ENCODE data around the gene TMEM143.
A peak's percentile ranks its signal among the peaks of the same experiment; 100 is the strongest.

Gene TMEM143

GRCh38 chr19:48397263-48398101 is 33.7 kb upstream of the TMEM143 start:
- H2BK15ac ChIP-seq (ENCODE audit: low read length): peak overlapping the region; percentile 93
- no peak overlapping the region for H4K8ac ChIP-seq (ENCODE audit: low read depth, low read length)
- no peak overlapping the region for H3K4ac ChIP-seq (ENCODE audit: low read length)
- H3K9ac ChIP-seq (ENCODE audit: low read depth, low read length, poor library complexity): peak overlapping the region; percentile 87
- no peaks in the 10 kb centered on the region for H3K36me3 ChIP-seq (replicated peaks in 1 of 2; ENCODE audit: control insufficient read depth in 2 of 2, insufficient read depth in 2 of 2, low read length in 2 of 2)
- H2BK5ac ChIP-seq (ENCODE audit: low read length): no peak overlapping the region
- H3K4me2 ChIP-seq (ENCODE audit: insufficient read depth, low read length, poor library complexity, severe bottlenecking): peak overlapping the region; percentile 79
- H3K9me3 ChIP-seq (replicated peaks in 1 of 2; ENCODE audit: control insufficient read depth in 2 of 2, insufficient read depth in 1 of 2, low read depth in 1 of 2, low read length in 2 of 2): no peaks in the 10 kb centered on the region
- H3K4me1 ChIP-seq (ENCODE audit: control insufficient read depth in 2 of 2, insufficient read depth in 1 of 2, low read depth in 1 of 2, low read length in 2 of 2): peaks cover 30 to 37% of the 10 kb centered on the region in 2 donors
- no peak overlapping the region for H2AK5ac ChIP-seq (ENCODE audit: low read depth, low read length)
- no peak overlapping the region for H3K18ac ChIP-seq (ENCODE audit: low read length)
- H3K27me3 ChIP-seq (ENCODE audit: control insufficient read depth in 3 of 3, insufficient read depth in 3 of 3, low read depth in 1 of 3, low read length in 3 of 3): peaks cover 22 to 56% (median 48%) of the 10 kb centered on the region in 3 experiments
- WGBS, 2 donors (ENCODE audit: extremely low coverage in 2 of 2, insufficient read length in 2 of 2, insufficient replicate concordance in 1 of 2): no CpG with 5 or more reads among the region's 22 CpGs
- no peak overlapping the region for H4K91ac ChIP-seq (ENCODE audit: low read depth, low read length, poor library complexity)
- H3K23ac ChIP-seq (ENCODE audit: low read depth, low read length, poor library complexity): no peak overlapping the region
- no peak overlapping the region for H2AFZ ChIP-seq (ENCODE audit: low read length)
- no peak for DNase-seq (ENCODE audit: low spot score)
- no peaks in the 10 kb centered on the region for H3K79me1 ChIP-seq (ENCODE audit: low read depth, low read length)
- H3K27ac ChIP-seq (replicated peaks; ENCODE audit: low read length): no peak overlapping the region
- H3K4me3 ChIP-seq (ENCODE audit: low read length in 2 of 2): peak overlapping the region in 1 of 2 donors; percentile 81
- no peak overlapping the region for H2BK120ac ChIP-seq (ENCODE audit: low read depth, low read length)
- no peak overlapping the region for H2BK12ac ChIP-seq (ENCODE audit: low read length)
- H3K14ac ChIP-seq (ENCODE audit: low read length): peak overlapping the region; percentile 0

DNA sequence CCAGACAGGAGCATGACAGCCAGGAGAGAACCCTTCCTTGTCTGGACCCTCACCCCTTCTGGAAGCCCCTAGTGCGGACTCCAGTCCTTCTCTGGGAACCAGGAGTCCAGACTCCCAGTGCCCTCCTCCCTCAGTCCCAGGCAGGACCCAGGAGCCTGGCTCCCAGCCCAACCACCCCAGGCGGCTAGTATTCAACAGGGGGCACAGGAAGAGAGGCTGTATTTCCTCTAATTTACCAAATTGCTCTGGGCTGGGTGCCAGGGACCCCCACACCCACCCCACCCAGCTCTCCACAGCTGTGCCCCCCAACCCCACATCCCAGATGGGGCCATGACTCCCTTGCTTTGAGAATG is 33.1 kb upstream of the TMEM143 start:
- peaks cover 22 to 56% (median 48%) of the 10 kb centered on the region in 3 experiments for H3K27me3 ChIP-seq (ENCODE audit: control insufficient read depth in 3 of 3, insufficient read depth in 3 of 3, low read depth in 1 of 3, low read length in 3 of 3)

DNA sequence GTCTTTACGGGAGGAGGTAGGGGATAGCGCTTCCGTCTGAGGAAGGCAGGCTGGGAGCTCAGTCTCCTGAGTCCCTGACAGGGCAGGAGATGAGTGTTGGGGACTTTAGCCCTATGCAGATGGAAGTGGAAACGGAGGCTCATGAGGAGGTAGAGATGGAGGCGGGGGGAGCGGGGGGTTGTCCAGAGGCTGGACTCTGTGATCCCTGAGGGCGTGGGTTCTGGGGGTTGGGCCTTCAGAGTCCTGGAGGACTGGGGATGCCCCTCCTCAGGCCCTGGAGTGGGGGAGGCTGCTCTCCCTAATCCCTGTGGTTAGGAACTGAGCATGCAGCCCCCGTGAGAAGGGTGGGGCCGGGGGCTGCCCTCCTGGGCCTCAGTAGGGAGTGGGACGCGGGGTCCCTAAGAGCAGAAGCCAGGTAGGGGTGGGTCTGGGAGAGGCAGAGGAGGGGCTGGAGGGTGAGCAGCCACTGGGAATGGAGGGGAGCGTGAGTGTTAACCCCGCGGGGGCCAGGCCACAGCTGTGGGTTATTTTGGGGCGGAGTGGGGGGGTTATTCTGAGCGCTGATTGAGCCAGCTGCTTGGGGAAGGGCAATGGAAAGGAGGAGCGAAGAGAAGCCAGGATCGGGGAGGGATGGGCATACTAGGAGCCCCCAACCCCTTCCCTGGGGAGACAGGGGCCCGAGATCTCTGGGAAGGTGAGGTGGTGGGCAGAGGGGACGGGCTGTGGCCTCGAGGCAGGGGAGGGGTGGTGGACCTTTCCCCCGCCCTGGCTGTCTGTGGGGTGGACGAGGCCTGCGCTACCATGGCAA is 32.5 kb upstream of the TMEM143 start:
- H3K27ac ChIP-seq (replicated peaks; ENCODE audit: low read length): no peak overlapping the region
- DNase-seq (ENCODE audit: low spot score): no peak
- no peak overlapping the region for H2BK15ac ChIP-seq (ENCODE audit: low read length)
- H2BK120ac ChIP-seq (ENCODE audit: low read depth, low read length): no peak overlapping the region
- no peak overlapping the region for H2AFZ ChIP-seq (ENCODE audit: low read length)
- H4K91ac ChIP-seq (ENCODE audit: low read depth, low read length, poor library complexity): no peak overlapping the region
- H3K4ac ChIP-seq (ENCODE audit: low read length): no peak overlapping the region
- H3K4me3 ChIP-seq (ENCODE audit: low read length in 2 of 2): no peak overlapping the region
- no peaks in the 10 kb centered on the region for H3K36me3 ChIP-seq (replicated peaks in 1 of 2; ENCODE audit: control insufficient read depth in 2 of 2, insufficient read depth in 2 of 2, low read length in 2 of 2)
- H3K4me1 ChIP-seq (ENCODE audit: control insufficient read depth in 2 of 2, insufficient read depth in 1 of 2, low read depth in 1 of 2, low read length in 2 of 2): peaks cover 33 to 37% of the 10 kb centered on the region in 2 donors
- H3K27me3 ChIP-seq (ENCODE audit: control insufficient read depth in 3 of 3, insufficient read depth in 3 of 3, low read depth in 1 of 3, low read length in 3 of 3): peaks cover 22 to 56% (median 48%) of the 10 kb centered on the region in 3 experiments
- H3K9ac ChIP-seq (ENCODE audit: low read depth, low read length, poor library complexity): no peak overlapping the region
- no peak overlapping the region for H2BK12ac ChIP-seq (ENCODE audit: low read length)
- H2AK5ac ChIP-seq (ENCODE audit: low read depth, low read length): peak overlapping the region; percentile 4
- peaks cover under 1% of the 10 kb centered on the region for H3K79me1 ChIP-seq (ENCODE audit: low read depth, low read length)
- no peaks in the 10 kb centered on the region for H3K9me3 ChIP-seq (replicated peaks in 1 of 2; ENCODE audit: control insufficient read depth in 2 of 2, insufficient read depth in 1 of 2, low read depth in 1 of 2, low read length in 2 of 2)
- no peak overlapping the region for H3K14ac ChIP-seq (ENCODE audit: low read length)
- H3K4me2 ChIP-seq (ENCODE audit: insufficient read depth, low read length, poor library complexity, severe bottlenecking): no peak overlapping the region
- H4K8ac ChIP-seq (ENCODE audit: low read depth, low read length): no peak overlapping the region
- peak overlapping the region; percentile 60 for H3K18ac ChIP-seq (ENCODE audit: low read length)
- H3K23ac ChIP-seq (ENCODE audit: low read depth, low read length, poor library complexity): no peak overlapping the region
- H2BK5ac ChIP-seq (ENCODE audit: low read length): no peak overlapping the region
- no CpG with 5 or more reads among the region's 24 CpGs for WGBS, 2 donors (ENCODE audit: extremely low coverage in 2 of 2, insufficient read length in 2 of 2, insufficient replicate concordance in 1 of 2)

More for the DNA sequence above, 33.1 kb upstream of the TMEM143 start:
- no peak overlapping the region for H2AFZ ChIP-seq (ENCODE audit: low read length)
- H4K8ac ChIP-seq (ENCODE audit: low read depth, low read length): no peak overlapping the region
- H4K91ac ChIP-seq (ENCODE audit: low read depth, low read length, poor library complexity): no peak overlapping the region
- H3K9ac ChIP-seq (ENCODE audit: low read depth, low read length, poor library complexity): no peak overlapping the region
- no peak overlapping the region for H3K23ac ChIP-seq (ENCODE audit: low read depth, low read length, poor library complexity)
- H3K4ac ChIP-seq (ENCODE audit: low read length): no peak overlapping the region
- H3K9me3 ChIP-seq (replicated peaks in 1 of 2; ENCODE audit: control insufficient read depth in 2 of 2, insufficient read depth in 1 of 2, low read depth in 1 of 2, low read length in 2 of 2): no peaks in the 10 kb centered on the region
- no peak overlapping the region for H2BK15ac ChIP-seq (ENCODE audit: low read length)
- no CpG with 5 or more reads among the region's 2 CpGs for WGBS, 2 donors (ENCODE audit: extremely low coverage in 2 of 2, insufficient read length in 2 of 2, insufficient replicate concordance in 1 of 2)
- H3K4me1 ChIP-seq (ENCODE audit: control insufficient read depth in 2 of 2, insufficient read depth in 1 of 2, low read depth in 1 of 2, low read length in 2 of 2): peaks cover 30 to 37% of the 10 kb centered on the region in 2 donors
- no peak overlapping the region for H2BK120ac ChIP-seq (ENCODE audit: low read depth, low read length)
- H3K18ac ChIP-seq (ENCODE audit: low read length): no peak overlapping the region
- no peak overlapping the region for H2BK12ac ChIP-seq (ENCODE audit: low read length)
- H3K79me1 ChIP-seq (ENCODE audit: low read depth, low read length): no peaks in the 10 kb centered on the region
- H2AK5ac ChIP-seq (ENCODE audit: low read depth, low read length): peak overlapping the region; percentile 4
- no peak overlapping the region for H3K27ac ChIP-seq (replicated peaks; ENCODE audit: low read length)
- H3K4me3 ChIP-seq (ENCODE audit: low read length in 2 of 2): no peak overlapping the region
- H3K14ac ChIP-seq (ENCODE audit: low read length): no peak overlapping the region
- H3K4me2 ChIP-seq (ENCODE audit: insufficient read depth, low read length, poor library complexity, severe bottlenecking): no peak overlapping the region
- no peaks in the 10 kb centered on the region for H3K36me3 ChIP-seq (replicated peaks in 1 of 2; ENCODE audit: control insufficient read depth in 2 of 2, insufficient read depth in 2 of 2, low read length in 2 of 2)
- no peak for DNase-seq (ENCODE audit: low spot score)
- H2BK5ac ChIP-seq (ENCODE audit: low read length): no peak overlapping the region

GRCh38 chr19:48395499-48395898 is 31.8 kb upstream of the TMEM143 start:
- H3K36me3 ChIP-seq (replicated peaks in 1 of 2; ENCODE audit: control insufficient read depth in 2 of 2, insufficient read depth in 2 of 2, low read length in 2 of 2): no peaks in the 10 kb centered on the region
- no peak overlapping the region for H3K27ac ChIP-seq (replicated peaks; ENCODE audit: low read length)
- WGBS, 2 donors (ENCODE audit: extremely low coverage in 2 of 2, insufficient read length in 2 of 2, insufficient replicate concordance in 1 of 2): no CpG with 5 or more reads among the region's 9 CpGs
- no peak overlapping the region for H2BK12ac ChIP-seq (ENCODE audit: low read length)
- no peak overlapping the region for H3K14ac ChIP-seq (ENCODE audit: low read length)
- no peak overlapping the region for H3K23ac ChIP-seq (ENCODE audit: low read depth, low read length, poor library complexity)
- peaks cover 22 to 56% (median 48%) of the 10 kb centered on the region in 3 experiments for H3K27me3 ChIP-seq (ENCODE audit: control insufficient read depth in 3 of 3, insufficient read depth in 3 of 3, low read depth in 1 of 3, low read length in 3 of 3)
- no peak for DNase-seq (ENCODE audit: low spot score)
- no peak overlapping the region for H3K4me2 ChIP-seq (ENCODE audit: insufficient read depth, low read length, poor library complexity, severe bottlenecking)
- H2BK15ac ChIP-seq (ENCODE audit: low read length): peak overlapping the region; percentile 64
- no peak overlapping the region for H3K4me3 ChIP-seq (ENCODE audit: low read length in 2 of 2)
- no peak overlapping the region for H3K18ac ChIP-seq (ENCODE audit: low read length)
- no peak overlapping the region for H2BK120ac ChIP-seq (ENCODE audit: low read depth, low read length)
- H2AFZ ChIP-seq (ENCODE audit: low read length): no peak overlapping the region
- peaks cover 33 to 37% of the 10 kb centered on the region in 2 donors for H3K4me1 ChIP-seq (ENCODE audit: control insufficient read depth in 2 of 2, insufficient read depth in 1 of 2, low read depth in 1 of 2, low read length in 2 of 2)
- H3K9ac ChIP-seq (ENCODE audit: low read depth, low read length, poor library complexity): no peak overlapping the region
- no peak overlapping the region for H3K4ac ChIP-seq (ENCODE audit: low read length)
- H4K91ac ChIP-seq (ENCODE audit: low read depth, low read length, poor library complexity): no peak overlapping the region
- no peak overlapping the region for H4K8ac ChIP-seq (ENCODE audit: low read depth, low read length)
- peak overlapping the region; percentile 4 for H2AK5ac ChIP-seq (ENCODE audit: low read depth, low read length)
- peaks cover 4% of the 10 kb centered on the region for H3K79me1 ChIP-seq (ENCODE audit: low read depth, low read length)
- no peaks in the 10 kb centered on the region for H3K9me3 ChIP-seq (replicated peaks in 1 of 2; ENCODE audit: control insufficient read depth in 2 of 2, insufficient read depth in 1 of 2, low read depth in 1 of 2, low read length in 2 of 2)
- H2BK5ac ChIP-seq (ENCODE audit: low read length): no peak overlapping the region
